ENCODE results near the gene HIRA.

The HIRA gene

DNA sequence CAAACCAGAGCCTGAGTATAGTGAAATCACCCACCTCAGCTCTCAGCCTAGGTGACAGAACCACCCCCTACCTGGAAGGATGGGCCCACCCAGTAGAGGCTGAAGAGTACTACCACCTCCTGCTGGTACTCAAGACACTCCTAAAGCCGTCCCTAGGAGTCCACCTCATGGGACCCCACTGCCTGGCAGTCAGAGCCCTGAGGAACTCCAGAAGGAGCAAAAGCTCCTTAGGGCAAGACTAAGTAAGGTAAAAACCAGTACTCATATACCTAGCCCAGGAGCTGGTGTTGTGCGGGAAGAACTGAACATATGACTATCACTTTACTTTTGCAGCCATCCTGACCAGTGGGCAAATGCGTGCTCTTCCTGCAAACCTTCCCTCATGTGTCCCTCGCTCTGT, 36.3 kb downstream of the HIRA start:
- peaks cover 36% of the 10 kb centered on the region for H3K36me3 Mint-ChIP-seq (ENCODE audit: low read depth)
- H3K4me3 Mint-ChIP-seq, result no peak overlapping the region
- H3K4me1 Mint-ChIP-seq, result no peaks in the 10 kb centered on the region
- H3K27me3 Mint-ChIP-seq (ENCODE audit: low read depth), result no peaks in the 10 kb centered on the region
- H3K27ac Mint-ChIP-seq, result no peak overlapping the region
- TF ChIP-seq CTCF (IDR thresholded peaks at IDR 0.05; ENCODE audit: unreplicated experiment in 3 of 3), result no peak
- H3K9me3 Mint-ChIP-seq, result no peaks in the 10 kb centered on the region

GRCh38 chr22:19394274-19395050, 37.1 kb downstream of the HIRA start:
- Mint-ChIP-seq H3K4me1 (no peaks in the 10 kb centered on the region), H3K36me3 (ENCODE audit: low read depth) (peaks cover 39% of the 10 kb centered on the region), H3K9me3 (no peaks in the 10 kb centered on the region), H3K4me3 (no peak overlapping the region), H3K27ac (no peak overlapping the region), H3K27me3 (ENCODE audit: low read depth) (no peaks in the 10 kb centered on the region)
- no peak for TF ChIP-seq CTCF (IDR thresholded peaks at IDR 0.05; ENCODE audit: unreplicated experiment in 3 of 3)

DNA sequence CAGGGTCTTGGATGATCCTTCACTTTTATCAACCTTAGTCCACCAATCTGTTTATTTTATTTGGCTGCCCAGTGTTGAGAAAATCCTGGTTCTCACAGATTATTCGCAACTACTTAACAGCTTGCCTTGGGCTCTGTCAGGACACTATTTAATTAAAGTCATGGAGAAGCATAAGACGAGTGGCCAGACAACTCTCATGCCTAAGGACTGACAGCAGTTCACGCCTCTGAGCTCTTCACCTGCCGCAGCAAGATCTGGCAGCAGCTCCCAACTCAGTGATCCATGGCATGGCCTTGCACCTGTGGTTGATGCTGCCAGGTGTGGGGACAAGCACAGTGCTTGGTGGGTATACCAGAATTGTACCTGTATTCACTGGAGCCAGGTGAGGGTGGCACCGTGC, 37.8 kb downstream of the HIRA start:
- Mint-ChIP-seq H3K4me3 (no peak overlapping the region), H3K4me1 (no peaks in the 10 kb centered on the region), H3K27me3 (ENCODE audit: low read depth) (no peaks in the 10 kb centered on the region), H3K9me3 (no peaks in the 10 kb centered on the region), H3K36me3 (ENCODE audit: low read depth) (peaks cover 43% of the 10 kb centered on the region), H3K27ac (no peak overlapping the region)
- TF ChIP-seq CTCF (IDR thresholded peaks at IDR 0.05; ENCODE audit: unreplicated experiment in 3 of 3), result no peak

GRCh38 chr22:19387575-19387974, 44.0 kb downstream of the HIRA start:
- H3K9me3 Mint-ChIP-seq, result no peaks in the 10 kb centered on the region
- H3K4me1 Mint-ChIP-seq, result no peaks in the 10 kb centered on the region
- no peak overlapping the region for H3K4me3 Mint-ChIP-seq
- H3K36me3 Mint-ChIP-seq (ENCODE audit: low read depth), result peaks cover 54% of the 10 kb centered on the region
- no peaks in the 10 kb centered on the region for H3K27me3 Mint-ChIP-seq (ENCODE audit: low read depth)
- no peak overlapping the region for H3K27ac Mint-ChIP-seq
- no peak for TF ChIP-seq CTCF (IDR thresholded peaks at IDR 0.05; ENCODE audit: unreplicated experiment in 3 of 3)

DNA sequence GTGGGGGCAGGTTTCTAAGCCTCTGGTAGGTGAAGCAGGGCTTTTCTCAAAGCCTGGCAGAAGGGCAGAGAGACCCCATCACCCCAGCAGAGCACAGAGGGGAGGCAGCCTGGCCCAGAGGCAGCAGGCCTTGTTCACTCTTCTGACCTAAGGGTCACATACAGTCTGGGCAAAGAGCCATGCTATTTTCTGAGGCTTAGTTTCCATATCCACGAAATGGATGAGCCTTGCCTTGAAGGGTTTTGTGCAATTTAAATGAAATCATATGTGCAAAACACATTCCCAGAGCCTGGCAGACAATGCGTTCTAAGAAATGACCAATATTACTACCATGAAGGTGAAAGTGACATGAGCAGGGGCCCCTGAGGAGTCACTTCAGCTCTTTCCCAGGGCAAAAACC, 44.5 kb downstream of the HIRA start:
- H3K36me3 Mint-ChIP-seq (ENCODE audit: low read depth), result peaks cover 58% of the 10 kb centered on the region
- H3K27me3 Mint-ChIP-seq (ENCODE audit: low read depth), result no peaks in the 10 kb centered on the region
- H3K9me3 Mint-ChIP-seq, result no peaks in the 10 kb centered on the region
- no peaks in the 10 kb centered on the region for H3K4me1 Mint-ChIP-seq
- no peak overlapping the region for H3K4me3 Mint-ChIP-seq
- no peak overlapping the region for H3K27ac Mint-ChIP-seq
- no peak for TF ChIP-seq CTCF (IDR thresholded peaks at IDR 0.05; ENCODE audit: unreplicated experiment in 3 of 3)

- no peaks in the 10 kb centered on the region for H3K9me3 Mint-ChIP-seq
- H3K27me3 Mint-ChIP-seq (ENCODE audit: low read depth), result no peaks in the 10 kb centered on the region
- no peak overlapping the region for H3K27ac Mint-ChIP-seq
- H3K36me3 Mint-ChIP-seq (ENCODE audit: low read depth), result peaks cover 62% of the 10 kb centered on the region
- no peak for TF ChIP-seq CTCF (IDR thresholded peaks at IDR 0.05; ENCODE audit: unreplicated experiment in 3 of 3)
- H3K4me3 Mint-ChIP-seq, result no peak overlapping the region
- no peaks in the 10 kb centered on the region for H3K4me1 Mint-ChIP-seq
Measured at GRCh38 chr22:19386248-19386647, 45.3 kb downstream of the HIRA start.
